Activated effector memory CD4-positive, alpha-beta T cell treated with Interleukin-2 at 50 U/mL for 16 hours (primary cell): ENCODE data around the gene APOO.
A peak's percentile ranks its signal among the peaks of the same experiment; 100 is the strongest.

Experiments
- DNase-seq: peaks from one replicate; pipeline ENCODE4 v3.0.0-alpha.2; 2020

APOO gene

GRCh38 chrX:23813808-23814207 is 93.9 kb downstream of the APOO start:
- no peak for DNase-seq

- DNase-seq, result no peak
Observed at GRCh38 chrX:23811656-23812055, 96.1 kb downstream of the APOO start.

GRCh38 chrX:23811108-23811651 is 96.6 kb downstream of the APOO start:
- DNase-seq, result no peak

DNA sequence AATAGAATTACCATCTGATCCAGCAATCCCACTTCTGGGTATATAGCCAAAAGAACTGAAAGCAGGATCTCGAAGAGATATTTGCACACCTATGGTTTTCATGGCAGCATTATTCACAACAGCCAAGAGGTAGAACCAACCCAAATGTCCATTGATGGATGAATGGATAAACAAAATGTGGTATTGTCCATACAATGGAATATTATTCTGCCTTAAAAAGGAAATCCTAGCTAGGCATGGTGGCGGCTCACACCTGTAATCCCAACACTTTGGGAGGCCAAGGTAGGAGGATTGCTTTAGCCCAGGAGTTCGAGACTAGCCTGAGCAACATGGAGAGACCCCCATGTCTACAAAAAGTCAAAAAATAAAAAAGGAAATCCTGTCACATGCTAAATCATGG is 97.5 kb downstream of the APOO start:
- no peak for DNase-seq

- DNase-seq, result no peak
Observed at GRCh38 chrX:23805389-23805788, 102.3 kb downstream of the APOO start.

- DNase-seq, result no peak
Observed at GRCh38 chrX:23804578-23804977, 103.2 kb downstream of the APOO start.

DNA sequence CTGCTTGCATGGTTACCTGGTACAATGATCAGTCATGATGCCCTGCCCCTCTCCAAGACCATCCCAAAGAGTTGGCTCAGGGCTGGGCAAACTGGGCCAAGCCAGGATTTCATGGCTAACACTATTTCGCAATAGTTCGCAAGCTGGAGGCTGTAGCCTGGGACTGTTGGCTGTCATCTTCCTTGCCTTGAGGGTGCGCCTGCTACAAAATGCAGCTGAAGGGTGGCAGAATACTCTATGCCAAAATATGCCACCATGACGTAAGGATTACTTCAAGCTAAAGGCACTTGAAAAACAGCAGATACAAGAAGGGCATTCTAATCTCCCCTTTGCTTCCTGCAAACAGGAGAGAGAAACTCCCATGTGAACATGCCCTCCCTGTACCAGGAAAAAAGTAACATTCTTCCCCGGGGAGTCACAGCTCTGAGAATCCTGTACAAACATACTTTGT is 103.8 kb downstream of the APOO start:
- no peak for DNase-seq

DNA sequence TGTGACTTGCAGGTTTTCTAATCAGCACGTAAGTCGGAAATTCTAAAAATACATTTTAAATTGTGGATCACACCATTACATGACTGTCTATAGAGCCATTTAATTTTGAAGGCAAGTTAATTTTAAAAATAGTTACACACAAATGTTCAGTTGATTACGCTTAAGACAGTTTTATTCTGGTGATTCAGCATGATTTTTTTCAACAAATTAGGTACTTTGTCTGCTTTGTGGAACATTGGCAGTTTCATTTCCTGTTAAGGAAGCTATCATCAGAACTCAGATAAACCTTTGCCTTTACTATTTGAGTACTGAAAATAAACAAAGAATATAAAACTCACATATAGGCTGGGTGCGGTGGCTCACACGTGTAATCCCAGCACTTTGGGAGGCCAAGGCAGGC is 105.3 kb downstream of the APOO start:
- DNase-seq, result no peak

GRCh38 chrX:23799469-23800065 is 108.2 kb downstream of the APOO start:
- DNase-seq, result no peak

DNA sequence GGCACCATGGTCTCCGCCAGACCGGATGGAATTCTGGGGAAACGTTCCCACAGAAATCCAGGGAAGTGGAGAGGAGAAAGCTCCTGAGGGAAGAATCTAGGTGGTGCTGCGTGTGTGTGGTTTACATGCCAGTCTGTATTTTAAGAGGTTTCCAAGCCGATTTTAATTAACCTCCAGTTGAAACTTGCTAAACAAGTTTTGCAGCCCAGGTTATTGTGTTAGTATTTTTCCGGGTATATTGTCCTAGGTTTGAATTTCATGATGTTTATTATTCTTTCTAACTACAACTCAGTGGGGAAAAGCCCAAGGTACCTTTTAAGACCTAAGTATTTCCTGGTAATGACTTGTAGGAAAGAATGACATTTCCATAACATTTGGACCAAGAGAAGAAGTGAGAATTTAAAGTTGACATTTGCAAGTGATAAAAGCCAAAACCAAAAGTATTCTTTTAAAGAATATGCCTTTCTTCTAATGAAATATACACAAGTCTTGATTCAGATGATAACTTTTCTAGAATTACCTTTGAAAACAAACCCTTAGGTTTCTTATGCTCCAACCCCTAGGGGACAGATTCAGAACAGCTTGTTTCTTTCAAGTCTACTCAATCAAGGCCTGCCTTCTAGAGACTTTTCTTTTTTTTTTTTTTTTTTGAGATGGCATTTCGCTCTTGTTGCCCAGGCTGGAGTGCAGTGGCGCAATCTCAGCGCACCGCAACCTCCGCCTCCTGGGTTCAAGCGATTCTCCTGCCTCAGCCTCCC is 110.2 kb downstream of the APOO start:
- DNase-seq, result no peak

GRCh38 chrX:23795221-23795620 is 112.5 kb downstream of the APOO start:
- DNase-seq, result no peak

DNA sequence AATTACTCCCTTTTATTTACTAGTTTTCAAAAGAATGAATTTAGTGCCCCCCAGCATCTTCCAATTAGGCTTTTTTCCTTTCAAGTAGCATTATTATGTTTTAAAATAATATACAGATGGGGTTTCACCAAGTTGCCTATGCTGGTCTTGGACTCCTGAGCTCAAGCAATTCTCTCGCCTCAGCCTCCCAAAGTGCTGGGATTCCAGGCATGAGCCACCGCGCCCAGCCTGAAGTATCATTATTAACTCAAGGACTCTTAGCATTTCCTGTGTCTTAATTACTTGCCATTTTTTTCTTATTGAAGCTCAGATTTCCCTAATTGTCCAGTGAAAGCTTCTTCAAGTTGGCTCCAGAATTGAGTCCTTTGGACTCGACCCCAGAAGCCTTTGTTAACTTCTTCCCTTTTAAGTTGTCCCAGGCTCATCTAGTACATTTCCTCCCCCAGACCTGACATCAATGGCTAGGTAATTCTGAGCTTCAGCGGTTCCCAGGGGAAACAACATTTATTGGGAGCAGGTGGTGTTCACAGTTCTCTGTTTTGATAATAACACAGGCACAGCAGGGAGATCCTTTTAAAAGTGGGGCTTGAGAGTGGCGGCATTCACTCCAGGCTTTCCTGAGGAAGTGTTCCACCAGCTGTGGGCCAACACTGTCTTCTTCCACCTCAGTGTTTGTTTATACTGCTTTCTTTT is 114.7 kb downstream of the APOO start:
- DNase-seq, result no peak

DNA sequence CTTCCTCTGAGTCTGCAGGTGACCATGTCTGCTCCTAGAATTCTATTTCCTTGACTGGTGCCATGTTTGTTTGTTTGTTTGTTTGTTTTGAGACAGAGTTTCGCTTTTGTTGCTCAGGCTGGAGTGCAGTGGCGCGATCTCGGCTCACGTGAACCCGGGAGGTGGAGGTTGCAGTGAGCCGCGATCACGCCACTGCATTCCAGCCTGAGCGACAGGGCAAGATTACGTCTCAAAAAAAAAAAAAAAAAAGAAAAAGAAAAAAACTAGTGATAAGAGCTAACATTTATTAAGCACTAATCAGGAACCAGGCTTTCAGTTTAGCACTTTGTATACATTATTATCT is 117.6 kb downstream of the APOO start:
- DNase-seq, result no peak

DNA sequence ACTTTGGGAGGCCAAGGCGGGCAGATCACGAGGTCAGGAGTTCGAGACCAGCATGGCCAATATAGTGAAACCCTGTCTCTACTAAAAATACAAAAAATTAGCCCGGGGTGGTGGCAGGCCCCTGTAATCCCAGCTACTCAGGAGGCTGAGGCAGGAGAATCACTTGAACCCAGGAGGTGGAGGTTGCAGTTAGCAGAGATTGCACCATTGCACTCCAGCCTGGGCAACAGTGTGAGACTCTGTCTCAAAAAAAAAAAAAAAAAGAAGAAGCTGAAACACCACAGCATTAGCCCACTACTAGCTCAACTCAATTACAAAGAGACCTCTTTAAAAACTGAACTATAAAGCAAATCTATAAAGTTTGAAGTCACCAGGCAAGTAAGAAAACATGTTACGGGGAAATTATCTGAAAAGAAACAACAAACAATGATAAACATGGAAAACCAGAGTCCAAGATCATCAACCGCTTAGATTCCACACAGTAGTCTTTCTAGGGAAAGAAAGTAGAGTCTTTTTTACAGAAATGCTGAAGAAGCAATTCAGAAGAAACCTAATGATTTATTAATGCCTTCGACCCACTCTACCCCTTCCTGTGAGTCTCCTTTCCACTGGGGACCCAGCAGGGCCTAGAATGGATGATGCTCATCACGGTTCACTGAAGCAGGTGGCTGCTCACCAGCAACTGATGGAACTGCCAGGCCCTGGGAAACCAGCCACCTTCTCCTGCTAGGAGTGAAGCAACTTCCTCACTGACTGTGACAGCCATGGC is 118.2 kb downstream of the APOO start:
- no peak for DNase-seq

- DNase-seq, result no peak
Observed at GRCh38 chrX:23788946-23789345, 118.8 kb downstream of the APOO start.

- no peak for DNase-seq
Observed at GRCh38 chrX:23788521-23788920, 119.2 kb downstream of the APOO start.

GRCh38 chrX:23787745-23788118 is 120.0 kb downstream of the APOO start:
- no peak for DNase-seq

DNA sequence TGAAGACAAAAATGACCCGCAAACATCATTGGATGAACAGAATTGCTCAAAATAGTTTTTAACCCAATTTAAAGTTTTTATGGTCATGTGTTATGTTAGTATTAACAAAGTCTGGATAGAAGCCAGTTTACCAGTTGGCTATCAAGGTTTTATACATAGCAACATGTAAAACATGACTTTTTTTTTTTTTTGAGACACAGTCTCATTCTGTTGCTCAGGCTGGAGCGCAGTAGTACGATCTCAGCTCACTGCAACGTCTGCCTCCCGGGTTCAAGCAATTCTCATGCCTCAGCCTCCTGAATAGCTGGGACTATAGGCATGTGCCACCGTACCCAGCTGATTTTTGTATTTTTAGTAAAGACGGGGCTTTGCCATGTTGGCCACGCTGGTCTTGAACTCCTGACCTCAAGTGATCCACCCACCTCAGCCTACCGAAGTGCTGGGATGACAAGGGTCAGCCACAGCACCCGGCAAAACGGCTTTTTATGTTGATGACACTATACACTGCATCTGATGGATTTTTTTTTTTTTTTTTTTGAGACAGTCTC is 121.4 kb downstream of the APOO start:
- no peak for DNase-seq

- no peak for DNase-seq
Observed at GRCh38 chrX:23785580-23785979, 122.2 kb downstream of the APOO start.

DNA sequence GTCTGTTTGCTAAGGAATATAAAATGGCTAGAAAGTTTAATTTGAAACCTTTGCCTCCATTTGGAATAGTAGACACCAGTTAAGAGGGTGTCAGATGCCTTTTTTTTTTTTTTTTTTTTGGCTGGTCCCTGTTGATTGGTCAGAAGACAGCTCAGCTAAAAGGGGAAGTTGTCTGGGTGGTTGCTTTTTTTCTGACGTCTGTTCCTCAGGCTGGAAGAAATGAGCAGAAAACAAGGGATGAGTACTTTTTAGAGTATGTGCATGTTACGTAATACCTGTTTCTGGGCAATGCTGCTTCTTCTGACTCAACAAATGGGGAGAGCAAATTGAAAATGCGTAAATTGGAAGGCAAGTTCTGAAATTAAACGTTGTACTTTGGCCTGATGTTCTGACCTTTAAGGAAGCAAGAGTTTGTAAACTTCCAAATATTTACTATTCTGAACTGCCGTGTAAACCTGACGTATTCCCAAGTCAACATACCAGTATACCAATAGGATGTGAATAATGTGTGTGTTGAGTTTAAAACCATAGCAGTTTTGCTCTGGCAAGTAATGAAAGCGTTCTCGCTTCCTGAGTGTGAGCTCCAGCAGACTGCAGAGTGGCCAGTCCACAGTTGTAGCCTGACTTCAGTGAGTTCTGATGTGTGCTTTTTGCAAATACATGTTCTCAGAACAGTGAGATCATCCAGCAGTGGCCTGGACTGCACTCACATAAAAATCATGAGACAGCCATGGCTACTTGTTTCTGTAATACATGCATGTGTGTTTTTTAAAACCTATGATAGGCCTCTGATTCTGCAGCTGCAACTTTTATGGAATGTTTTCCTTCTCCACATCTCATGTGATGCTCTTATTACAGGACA is 123.0 kb downstream of the APOO start:
- DNase-seq, result no peak

DNA sequence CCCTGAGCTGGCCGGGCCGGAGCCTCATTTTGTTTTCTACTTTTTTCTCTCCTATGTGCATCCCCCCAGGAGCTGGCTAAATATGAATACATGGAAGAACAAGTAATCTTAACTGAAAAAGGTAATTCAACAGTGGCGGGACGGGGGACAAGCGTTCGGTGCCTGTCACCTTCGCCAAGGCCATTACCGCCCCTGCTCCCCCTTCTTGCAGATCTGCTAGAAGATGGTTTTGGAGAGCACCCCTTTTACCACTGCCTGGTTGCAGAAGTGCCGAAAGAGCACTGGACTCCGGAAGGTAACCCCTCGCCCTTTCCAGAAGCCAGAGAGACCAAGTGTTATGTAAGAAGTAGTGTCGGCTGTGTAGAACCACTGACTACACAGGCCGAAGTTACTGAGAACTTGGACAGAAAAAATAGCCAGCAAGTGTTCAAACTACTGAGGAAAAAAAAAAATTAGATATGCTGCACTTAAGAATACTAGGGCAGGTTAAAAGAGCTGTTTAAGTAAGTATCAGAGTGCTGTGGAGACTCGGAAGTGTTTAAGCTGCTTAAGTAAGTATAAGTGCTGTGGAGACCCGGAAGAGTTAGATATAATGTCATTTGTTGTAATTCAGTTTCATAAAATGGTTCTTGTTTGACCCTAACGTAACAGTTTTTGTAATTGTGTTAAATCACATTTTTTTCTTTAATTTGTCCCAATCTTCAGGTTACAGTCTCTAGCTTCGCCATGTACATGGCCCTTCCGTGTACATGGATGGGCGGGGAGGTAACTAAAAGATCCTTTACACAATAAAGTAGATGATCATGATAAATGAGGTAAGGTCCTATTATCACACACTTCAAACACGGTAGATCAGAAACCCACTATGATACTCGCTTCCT is 123.9 kb downstream of the APOO start:
- DNase-seq, result peak; percentile 0
